AG10803 (cell line): ENCODE measurements around the gene KPTN.
A peak's percentile ranks its signal among the peaks of the same experiment; 100 is the strongest.

Source experiments
- DNase-seq: peaks from one replicate; pipeline ENCODE4 v3.0.0; 2010; ENCODE audit warnings: low read depth
- H3K4me3 ChIP-seq: 2 replicates; pipeline ENCODE4 v1.5.1; 2011; ENCODE audit warnings: mild to moderate bottlenecking, low read length, control low read depth
- TF ChIP-seq, protein P1 (sequence below): conservative IDR thresholded peaks from 2 replicates; pipeline ENCODE4 v1.5.1; 2011; ENCODE audit warnings: mild to moderate bottlenecking, low read length, control low read depth, inconsistent platforms

KPTN gene

DNA sequence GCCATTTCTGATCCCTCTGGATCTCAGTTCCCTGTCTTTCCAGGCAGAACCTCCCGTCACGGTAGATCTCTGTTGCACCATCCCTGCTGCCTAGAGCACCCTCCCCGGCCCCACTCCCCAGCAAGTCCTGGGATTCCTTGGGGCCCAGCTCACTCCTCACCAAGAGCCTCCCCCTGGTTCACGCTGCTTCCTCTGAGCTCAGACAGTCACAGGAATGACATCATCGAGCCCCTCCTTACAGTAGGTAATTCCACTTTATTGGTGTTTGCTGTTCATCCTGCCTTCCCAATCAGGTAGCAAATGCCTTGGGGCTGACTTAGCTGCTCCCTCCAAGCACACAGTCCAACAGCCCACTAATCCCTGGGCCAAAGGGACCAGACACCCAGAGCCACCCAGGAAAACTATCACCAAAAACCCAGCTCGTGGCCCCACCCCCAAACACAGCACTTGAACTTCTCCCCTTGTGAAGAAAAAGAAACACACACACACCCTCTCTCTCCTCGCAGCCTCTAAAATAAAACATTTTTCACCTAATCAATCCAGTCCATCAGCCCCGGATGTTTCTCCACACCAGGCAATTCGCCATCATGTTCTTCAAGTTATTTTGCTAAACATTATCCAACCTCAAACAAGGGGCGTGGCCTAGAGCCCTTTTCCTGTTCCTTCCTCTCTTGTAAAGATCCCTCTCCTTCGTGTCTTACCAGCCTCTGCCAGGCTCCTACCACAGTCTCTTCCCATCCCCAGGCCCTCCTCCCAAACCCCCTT is 28.3 kb upstream of the KPTN start:
- DNase-seq = peak; percentile 80

GRCh38 chr19:47511681-47512080 is 27.7 kb upstream of the KPTN start:
- TF ChIP-seq, protein P1, sequence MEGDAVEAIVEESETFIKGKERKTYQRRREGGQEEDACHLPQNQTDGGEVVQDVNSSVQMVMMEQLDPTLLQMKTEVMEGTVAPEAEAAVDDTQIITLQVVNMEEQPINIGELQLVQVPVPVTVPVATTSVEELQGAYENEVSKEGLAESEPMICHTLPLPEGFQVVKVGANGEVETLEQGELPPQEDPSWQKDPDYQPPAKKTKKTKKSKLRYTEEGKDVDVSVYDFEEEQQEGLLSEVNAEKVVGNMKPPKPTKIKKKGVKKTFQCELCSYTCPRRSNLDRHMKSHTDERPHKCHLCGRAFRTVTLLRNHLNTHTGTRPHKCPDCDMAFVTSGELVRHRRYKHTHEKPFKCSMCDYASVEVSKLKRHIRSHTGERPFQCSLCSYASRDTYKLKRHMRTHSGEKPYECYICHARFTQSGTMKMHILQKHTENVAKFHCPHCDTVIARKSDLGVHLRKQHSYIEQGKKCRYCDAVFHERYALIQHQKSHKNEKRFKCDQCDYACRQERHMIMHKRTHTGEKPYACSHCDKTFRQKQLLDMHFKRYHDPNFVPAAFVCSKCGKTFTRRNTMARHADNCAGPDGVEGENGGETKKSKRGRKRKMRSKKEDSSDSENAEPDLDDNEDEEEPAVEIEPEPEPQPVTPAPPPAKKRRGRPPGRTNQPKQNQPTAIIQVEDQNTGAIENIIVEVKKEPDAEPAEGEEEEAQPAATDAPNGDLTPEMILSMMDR = no peak
- peak; percentile 46 for DNase-seq
- H3K4me3 ChIP-seq = peak overlapping the region; percentile 99

More for the DNA sequence above, 28.3 kb upstream of the KPTN start:
- H3K4me3 ChIP-seq = peak overlapping the region; percentile 99
- TF ChIP-seq, protein P1 = no peak

DNA sequence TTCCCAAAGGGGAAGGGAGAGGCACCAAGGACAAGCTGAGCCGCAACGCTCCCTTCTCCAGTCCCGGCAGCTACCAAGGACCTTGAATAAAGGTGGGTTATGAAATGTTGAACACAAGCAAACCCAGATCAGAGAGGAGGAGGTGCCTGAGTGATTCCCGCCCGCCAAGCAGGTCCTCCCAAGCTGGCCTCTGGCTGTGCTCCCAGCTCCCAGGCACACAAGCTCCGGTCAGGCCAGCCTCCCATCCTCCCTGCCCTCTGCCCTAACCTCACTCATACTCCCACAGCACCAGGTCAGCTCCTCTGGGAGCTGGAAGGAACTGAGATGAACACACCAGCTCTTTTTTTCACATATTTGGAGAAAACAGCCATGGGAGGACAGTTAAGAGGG is 27.1 kb upstream of the KPTN start:
- TF ChIP-seq, protein P1 = no peak
- no peak for DNase-seq
- H3K4me3 ChIP-seq = no peak overlapping the region

- TF ChIP-seq, protein P1 = no peak
- no peak for DNase-seq
Observed at GRCh38 chr19:47510516-47511127, 26.6 kb upstream of the KPTN start.

DNA sequence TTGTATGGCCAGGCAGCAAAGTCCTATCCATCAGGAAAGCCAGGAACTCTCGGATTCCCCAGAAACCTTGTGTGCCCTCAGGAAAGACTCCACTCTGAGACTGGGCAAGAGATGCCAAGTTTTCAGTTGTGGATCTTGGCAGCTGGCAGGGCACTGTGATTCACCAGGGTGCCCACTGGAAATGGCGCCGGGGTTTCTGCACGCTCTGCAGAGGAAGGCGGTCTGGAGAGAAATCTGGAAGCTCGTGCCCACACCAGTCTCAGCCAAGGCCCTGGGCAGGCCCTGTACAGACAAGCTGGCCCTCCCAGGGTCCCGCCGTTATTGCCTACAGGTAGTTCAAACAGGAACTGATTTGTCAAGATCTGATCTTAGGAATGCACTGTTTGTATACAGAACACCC is 26.0 kb upstream of the KPTN start:
- H3K4me3 ChIP-seq = no peak overlapping the region
- DNase-seq = no peak
- TF ChIP-seq, protein P1 = no peak

More at GRCh38 chr19:47510516-47511127, 26.6 kb upstream of the KPTN start:
- no peak overlapping the region for H3K4me3 ChIP-seq

- no peak for DNase-seq
- no peak overlapping the region for H3K4me3 ChIP-seq
- TF ChIP-seq, protein P1 = no peak
Observed at GRCh38 chr19:47509170-47509847, 25.3 kb upstream of the KPTN start.
